Motor neuron (in vitro differentiated cells): ENCODE data around the gene FTL. TPM values are rescaled to one million over a fixed set of nuclear protein-coding genes. Genes with fewer than 3 reads are reported as not detected.

Experiments
- ATAC-seq, 8 experiments: fragments of 200-7000 bp; cut with Tn5 transposase; replicated peaks in 6 of 8; 2 replicates each; pipeline ENCODE4 v1.8.0; 2021; ENCODE audit warnings: mild to moderate bottlenecking in 8 of 8, moderate library complexity in 8 of 8
- H3K27ac ChIP-seq, 2 donors: fragments of 250-450 bp; sonication (Bioruptor Pico); 2 replicates each; pipeline ENCODE4 v1.9.0; 2021; ENCODE audit warnings: antibody characterized with exemption in 2 of 2, mild to moderate bottlenecking in 2 of 2, moderate library complexity in 1 of 2
- H3K4me1 ChIP-seq, 2 donors: fragments of 250-450 bp; sonication (Bioruptor Pico); replicated peaks in 1 of 2; 2 replicates each; pipeline ENCODE4 v1.6.1; 2021; ENCODE audit warnings: antibody characterized with exemption in 2 of 2, mild to moderate bottlenecking in 2 of 2, moderate library complexity in 1 of 2
- H3K4me3 ChIP-seq, 5 donors: fragments of 250-450 bp; sonication (Bioruptor Pico); 2 replicates each; pipeline ENCODE4 v1.9.0; 2021; ENCODE audit warnings: antibody characterized with exemption in 5 of 5, mild to moderate bottlenecking in 5 of 5, moderate library complexity in 4 of 5
- WGBS, 10 experiments: fragments of 450-650 bp; shearing (Covaris generic); methylation state at CpG; one replicate each; pipeline ENCODE4 v1.0.0; 2022; 5-methylcytosine and 5-hydroxymethylcytosine counted together
- in situ Hi-C, 9 experiments: fragments of 400-800 bp; cut with MboI; loops; one replicate each; pipeline ENCODE4 v1.15.0; 2021; ENCODE audit warnings: low sequenced_read_pairs in 9 of 9, low pct_unique_long_range_greater_than_20kb in 2 of 9; ENCODE audit not compliant: unreplicated experiment in 9 of 9
- total RNA-seq, 8 experiments: library from RNA; unstranded; fragments of 300-600 nt; gene quantifications; 2 replicates each; pipeline versions ENCODE4 v1.2.3 to v1.2.4, GENCODE V29; 2022

FTL gene
- total RNA-seq, 8 experiments from 2014 or later, result 1,251 to 10,826 (median 2,578) TPM

DNA sequence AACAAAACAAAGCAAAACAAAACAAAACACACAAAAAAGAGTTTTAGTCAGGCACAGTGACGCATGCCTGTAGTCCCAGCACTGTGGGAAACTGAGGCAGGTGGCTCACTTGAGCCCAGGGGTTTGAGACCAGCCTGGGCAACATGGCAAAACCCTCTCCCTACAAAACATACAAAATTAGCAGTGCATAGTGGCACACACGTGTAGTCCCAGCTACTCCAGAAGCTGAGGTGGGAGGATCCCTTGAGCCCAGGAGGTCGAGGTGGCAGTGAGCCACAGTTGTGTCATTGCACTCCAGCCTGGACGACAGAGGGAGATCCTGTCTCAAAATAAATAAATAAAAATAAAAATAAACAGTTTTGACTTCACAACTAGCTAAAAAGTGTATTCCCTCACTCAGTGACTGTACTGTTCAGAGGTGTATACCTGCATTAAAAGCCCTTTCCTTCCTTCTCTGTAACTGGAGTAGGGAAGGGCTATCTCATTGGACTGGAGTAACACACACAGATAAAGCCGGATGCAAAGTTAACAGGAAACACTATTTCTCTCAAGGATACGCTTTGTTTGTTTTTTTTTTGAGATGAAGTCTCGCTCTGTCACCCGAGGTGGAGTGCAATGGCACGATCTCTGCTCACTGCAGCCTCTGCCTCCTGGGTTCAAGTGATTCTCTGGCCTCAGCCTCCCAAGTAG lies 14.1 kb upstream of the FTL start:
- WGBS, 10 experiments, result 38 to 83% (median 63%) methylated on average over 1 to 6 of the region's 9 CpGs; no CpG with 5 or more reads in 3 of the 10 experiments
- no peak for ATAC-seq
- H3K4me3 ChIP-seq, result no peak overlapping the region
- no peak overlapping the region for H3K27ac ChIP-seq
- in situ Hi-C loops, result loop anchor here in 6 of 9 experiments (25.0 kb wide), 2 partner anchors 164 to 314 kb away; partner anchors contain the start of genes CA11 (in 1 of the 6) and DBP (in 1 of the 6)
- peaks cover 6% of the 10 kb centered on the region in 2 donors for H3K4me1 ChIP-seq

- Histone ChIP-seq H3K4me3 (no peak overlapping the region), H3K4me1 (peaks cover 6% of the 10 kb centered on the region in 2 donors), H3K27ac (no peak overlapping the region)
- 50 to 100% (median 80%) methylated on average over 1 to 4 of the region's 4 CpGs; no CpG with 5 or more reads in 4 of the 10 experiments for WGBS, 10 experiments
- in situ Hi-C loops, result loop anchor here in 6 of 9 experiments (25.0 kb wide), 2 partner anchors 166 to 316 kb away; partner anchors contain the start of genes CA11 (in 1 of the 6) and DBP (in 1 of the 6)
- no peak for ATAC-seq
Observed at GRCh38 chr19:48953141-48953540, 12.0 kb upstream of the FTL start.

DNA sequence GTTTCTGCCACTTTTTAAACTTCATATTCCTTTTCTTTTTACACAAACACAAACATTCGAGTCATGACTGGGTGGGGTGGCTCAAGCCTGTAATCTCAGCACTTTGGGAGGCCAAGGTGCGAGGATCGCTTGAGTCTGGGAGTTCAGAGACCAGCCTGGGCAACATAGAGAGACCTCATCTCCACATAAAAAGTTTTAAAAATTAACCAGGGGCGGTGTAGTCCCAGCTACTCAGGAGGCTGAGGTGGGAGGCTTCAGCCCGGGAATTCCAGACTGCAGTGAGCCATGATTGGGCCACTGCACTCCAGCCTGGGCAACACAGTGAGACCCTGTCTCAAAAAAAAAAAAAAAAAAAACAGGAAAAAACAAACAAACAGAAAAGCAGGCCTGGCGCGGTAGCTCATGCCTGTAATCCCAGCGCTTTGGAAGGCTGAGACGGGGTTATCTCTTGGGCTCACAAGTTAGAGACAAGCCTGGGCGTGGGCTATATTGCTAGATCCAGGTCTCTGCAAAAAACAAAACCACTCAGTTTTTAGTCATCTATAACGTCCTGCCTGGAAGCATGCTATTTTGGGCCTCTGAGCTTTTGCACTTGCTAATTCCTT lies 11.0 kb upstream of the FTL start:
- in situ Hi-C loops, result loop anchor here in 6 of 9 experiments (25.0 kb wide), 2 partner anchors 167 to 317 kb away; partner anchors contain the start of genes CA11 (in 1 of the 6) and DBP (in 1 of the 6)
- WGBS, 10 experiments, result 46 to 86% (median 64%) methylated on average over 4 to 11 of the region's 11 CpGs; no CpG with 5 or more reads in 1 of the 10 experiments
- H3K4me1 ChIP-seq, result peaks cover 6% of the 10 kb centered on the region in 2 donors

GRCh38 chr19:48954595-48955307 lies 10.4 kb upstream of the FTL start, which contains the start of gene BAX:
Gene BAX, plus strand, starts transcription at chr19:48954875. Its CDS starts 54 bp downstream, at chr19:48954929.
- in situ Hi-C loops, result loop anchor here in 6 of 9 experiments (25.0 kb wide), 2 partner anchors 167 to 317 kb away; partner anchors contain the start of genes CA11 (in 1 of the 6) and DBP (in 1 of the 6)
- Histone ChIP-seq H3K27ac (peak within 1 kb of the TSS; percentile 49 to 83), H3K4me3 (peak within 1 kb of the TSS; percentile 62 to 94 (median 78)), H3K4me1 (peaks cover 6% of the 10 kb centered on the region in 2 donors)
- WGBS, 10 experiments, result 0 to 18% (median 0%) methylated on average over 2 to 4 of the region's 71 CpGs; no CpG with 5 or more reads in 3 of the 10 experiments
- ATAC-seq, result peak; percentile 81 to 95 (median 93)

More for the DNA sequence above, 11.0 kb upstream of the FTL start:
- ATAC-seq, result no peak
- peak overlapping the region; percentile 20 to 94 (median 78) for H3K4me3 ChIP-seq
- peak overlapping the region in 1 of 2 donors; percentile 31 for H3K27ac ChIP-seq

DNA sequence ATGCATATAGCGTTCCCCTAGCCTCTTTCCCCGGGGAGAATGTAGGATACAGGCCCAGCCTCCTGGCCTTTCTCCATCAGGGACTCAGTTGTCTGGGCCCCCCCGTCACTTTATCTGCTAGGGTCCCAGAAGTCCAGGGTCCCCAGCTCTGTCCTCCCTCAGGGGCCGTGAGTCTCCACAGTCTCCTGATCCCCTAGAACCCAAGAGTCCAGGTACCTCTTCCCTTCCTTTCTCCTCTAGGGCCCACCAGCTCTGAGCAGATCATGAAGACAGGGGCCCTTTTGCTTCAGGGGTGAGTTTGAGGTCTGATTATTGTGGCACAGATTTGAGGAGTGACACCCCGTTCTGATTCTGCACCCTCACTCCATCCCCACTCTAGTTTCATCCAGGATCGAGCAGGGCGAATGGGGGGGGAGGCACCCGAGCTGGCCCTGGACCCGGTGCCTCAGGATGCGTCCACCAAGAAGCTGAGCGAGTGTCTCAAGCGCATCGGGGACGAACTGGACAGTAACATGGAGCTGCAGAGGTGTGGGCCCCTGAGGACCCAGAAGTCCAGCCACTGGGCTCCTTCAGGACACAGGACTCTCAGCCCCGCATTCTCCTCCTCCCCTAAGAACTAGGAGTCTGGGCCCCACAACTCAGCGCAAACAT lies 9.7 kb upstream of the FTL start:
- H3K4me1 ChIP-seq, result peaks cover 6% of the 10 kb centered on the region in 2 donors
- peak overlapping the region; percentile 62 to 94 (median 78) for H3K4me3 ChIP-seq
- peak overlapping the region; percentile 49 to 83 for H3K27ac ChIP-seq
- WGBS, 10 experiments, result 0 to 100% (median 35%) methylated on average over 1 to 7 of the region's 16 CpGs; no CpG with 5 or more reads in 4 of the 10 experiments
- ATAC-seq, result no peak
- in situ Hi-C loops, result loop anchor here in 6 of 9 experiments (25.0 kb wide), 2 partner anchors 168 to 318 kb away; partner anchors contain the start of genes CA11 (in 1 of the 6) and DBP (in 1 of the 6)

DNA sequence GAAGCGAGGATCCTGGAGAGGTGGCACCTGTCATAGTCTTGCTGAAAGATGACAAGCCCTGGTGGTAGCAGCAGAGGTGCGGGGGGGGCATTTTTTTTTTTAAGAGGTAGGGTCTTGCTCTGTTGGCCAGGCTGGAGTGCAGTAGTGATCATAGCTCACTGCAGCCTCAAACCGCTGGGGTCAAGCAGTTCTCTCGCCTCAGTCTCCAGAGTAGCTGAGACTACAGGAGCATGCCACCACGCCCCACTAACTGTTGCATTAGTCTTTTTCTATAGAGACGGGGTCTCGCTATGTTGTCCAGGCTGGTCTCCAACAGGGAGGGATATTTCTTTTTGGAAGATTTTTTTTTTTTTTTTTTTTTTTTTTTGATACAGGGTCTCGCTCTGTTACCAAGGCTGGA lies 7.1 kb upstream of the FTL start:
- no peak for ATAC-seq
- H3K4me3 ChIP-seq, result no peak overlapping the region
- 90 to 100% (median 100%) methylated on average over 2 to 5 of the region's 8 CpGs; no CpG with 5 or more reads in 2 of the 10 experiments for WGBS, 10 experiments
- peaks cover 6 to 11% of the 10 kb centered on the region in 2 donors for H3K4me1 ChIP-seq
- H3K27ac ChIP-seq, result no peak overlapping the region
- in situ Hi-C loops, result loop anchor here in 6 of 9 experiments (25.0 kb wide), 2 partner anchors 171 to 321 kb away; partner anchors contain the start of genes CA11 (in 1 of the 6) and DBP (in 1 of the 6)

DNA sequence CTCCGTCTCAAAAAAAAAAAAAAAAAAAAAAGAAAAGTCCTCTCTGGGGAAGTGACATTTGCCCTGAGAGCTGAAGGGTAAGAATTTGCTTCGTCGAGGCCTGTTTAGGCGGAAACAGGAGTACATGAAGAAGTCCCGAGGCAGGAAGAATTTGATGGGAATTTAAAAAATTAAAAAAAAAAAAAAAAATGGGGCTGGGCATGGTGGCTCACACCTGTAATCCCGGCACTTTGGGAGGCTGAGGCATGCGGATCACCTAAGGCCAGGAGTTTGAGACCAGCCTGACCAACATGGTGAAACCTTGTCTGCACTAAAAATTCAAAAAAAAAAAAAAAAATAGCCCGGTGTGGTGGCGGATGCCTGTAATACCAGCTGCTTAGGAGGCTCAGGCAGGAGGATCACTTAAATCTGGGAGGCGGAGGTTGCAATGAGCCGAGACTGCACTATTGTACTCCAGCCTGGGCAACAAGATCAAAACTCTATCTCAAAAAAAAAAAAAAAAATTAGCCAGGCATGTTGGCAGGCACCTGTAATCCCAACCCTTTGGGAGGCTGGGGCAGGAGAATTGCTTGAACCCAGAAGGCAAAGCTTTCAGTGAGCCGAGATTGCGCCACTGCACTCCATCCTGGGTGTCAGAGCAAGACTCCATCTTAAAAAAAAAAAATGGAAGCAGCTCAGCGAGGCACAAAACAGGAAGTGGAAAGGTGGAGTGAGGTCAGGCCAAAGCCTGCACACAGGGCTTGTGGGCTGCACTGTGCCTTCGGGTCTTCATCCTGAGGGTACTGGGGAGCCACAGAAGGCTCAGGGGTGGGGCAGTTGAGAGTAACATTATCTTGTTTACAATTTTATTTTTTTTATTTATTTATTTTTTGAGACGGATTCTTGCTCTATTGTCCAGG lies 5.5 kb upstream of the FTL start:
- Histone ChIP-seq H3K4me3 (no peak overlapping the region), H3K4me1 (peaks cover 21 to 26% of the 10 kb centered on the region in 2 donors), H3K27ac (no peak overlapping the region)
- no peak for ATAC-seq
- 74 to 100% (median 92%) methylated on average over 1 to 13 of the region's 16 CpGs for WGBS, 10 experiments
- in situ Hi-C loops, result loop anchor here in 6 of 9 experiments (25.0 kb wide), 2 partner anchors 172 to 322 kb away; partner anchors contain the start of genes CA11 (in 1 of the 6) and DBP (in 1 of the 6)

- no peak overlapping the region for H3K4me3 ChIP-seq
- in situ Hi-C loops, result loop anchor here in 6 of 9 experiments (25.0 kb wide), 2 partner anchors 174 to 324 kb away; partner anchors contain the start of genes CA11 (in 1 of the 6) and DBP (in 1 of the 6)
- WGBS, 10 experiments, result 67 to 100% (median 95%) methylated on average over 2 to 12 of the region's 19 CpGs; no CpG with 5 or more reads in 5 of the 10 experiments
- peaks cover 18 to 22% of the 10 kb centered on the region in 2 donors for H3K4me1 ChIP-seq
- no peak overlapping the region for H3K27ac ChIP-seq
- ATAC-seq, result no peak
Observed at GRCh38 chr19:48961051-48961649, 4.0 kb upstream of the FTL start.

DNA sequence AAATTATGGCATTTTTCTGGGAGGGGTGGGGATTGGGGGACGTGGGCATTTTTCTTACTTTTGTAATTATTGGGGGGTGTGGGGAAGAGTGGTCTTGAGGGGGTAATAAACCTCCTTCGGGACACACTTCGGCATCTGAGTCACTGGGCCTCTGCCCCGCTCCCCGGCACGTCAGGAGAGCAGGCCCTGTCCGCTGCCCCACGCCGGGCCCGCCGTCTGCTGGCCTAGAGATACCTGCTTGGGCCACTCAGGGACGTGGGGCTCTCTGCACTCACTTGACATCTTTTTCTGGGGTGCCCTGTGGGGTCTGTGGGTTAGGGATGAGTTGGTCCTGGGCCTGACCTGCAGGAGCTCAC lies 3.5 kb upstream of the FTL start:
- no peak overlapping the region for H3K4me3 ChIP-seq
- H3K27ac ChIP-seq, result no peak overlapping the region
- 100% methylated on average over 2 of the region's 12 CpGs; no CpG with 5 or more reads in 9 of the 10 experiments for WGBS, 10 experiments
- ATAC-seq, result no peak
- in situ Hi-C loops, result loop anchor here in 6 of 9 experiments (25.0 kb wide), 2 partner anchors 174 to 324 kb away; partner anchors contain the start of genes CA11 (in 1 of the 6) and DBP (in 1 of the 6)
- H3K4me1 ChIP-seq, result peaks cover 22 to 27% of the 10 kb centered on the region in 2 donors

DNA sequence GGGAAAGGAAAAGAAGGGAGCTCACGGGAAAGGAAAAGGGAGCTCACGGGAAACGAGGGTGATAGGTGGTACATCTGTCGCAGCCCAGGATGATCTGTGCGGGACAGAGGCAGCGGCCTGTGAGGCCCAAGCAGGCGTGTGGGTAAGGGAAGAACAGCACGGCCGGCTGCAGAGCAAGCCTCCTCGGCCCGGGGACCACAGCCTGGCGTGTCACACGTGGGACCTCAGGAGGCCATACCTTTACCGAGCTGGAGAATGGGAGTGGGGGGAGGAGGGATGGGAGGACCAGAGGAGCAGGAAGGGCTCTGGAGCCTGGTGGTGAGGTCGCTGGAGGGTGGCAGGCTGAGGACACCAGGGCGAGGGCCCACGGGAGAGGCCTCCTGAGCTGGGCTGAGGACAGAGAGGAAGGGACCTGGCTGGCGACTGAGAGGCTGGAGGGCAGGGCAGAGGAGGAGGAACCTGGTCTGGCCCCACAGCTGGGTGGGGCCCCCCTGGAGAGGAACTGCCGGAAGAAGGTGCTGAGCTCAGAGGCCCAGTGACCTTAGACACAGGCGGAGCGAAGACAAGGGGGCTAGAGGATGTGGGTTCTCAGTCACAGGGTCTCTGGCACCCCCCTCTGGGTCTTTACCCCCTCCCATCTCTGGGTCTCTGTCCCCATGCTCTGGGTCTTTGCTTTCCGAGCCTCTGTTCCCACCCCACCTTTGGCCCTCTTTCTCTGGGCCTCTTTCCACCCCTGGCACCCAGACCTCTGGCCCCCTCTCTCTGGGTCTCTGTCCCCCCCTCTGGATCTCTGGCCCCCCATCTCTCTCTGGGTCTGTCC lies 2.9 kb upstream of the FTL start:
- ATAC-seq, result peak in 3 of 8 experiments; percentile 3 to 30 (median 13)
- 60 to 100% methylated on average over 1 to 3 of the region's 22 CpGs; no CpG with 5 or more reads in 8 of the 10 experiments for WGBS, 10 experiments
- Histone ChIP-seq H3K27ac (peak overlapping the region in 1 of 2 donors; percentile 11), H3K4me3 (no peak overlapping the region), H3K4me1 (peaks cover 22 to 27% of the 10 kb centered on the region in 2 donors)
- in situ Hi-C loops, result loop anchor here in 6 of 9 experiments (25.0 kb wide), 2 partner anchors 175 to 325 kb away; partner anchors contain the start of genes CA11 (in 1 of the 6) and DBP (in 1 of the 6)
